GM12801 (cell line): ENCODE measurements around the gene CRKL.

Experiments
- CTCF ChIP-seq: IDR thresholded peaks from one replicate; pipeline ENCODE4 v1.5.1; 2011; ENCODE audit warnings: control low read depth; ENCODE audit not compliant: insufficient read length; ENCODE audit errors: extremely low read depth

The CRKL gene

GRCh38 chr22:20905415-20906386 is 11.5 kb upstream of the CRKL start:
- no peak for TF ChIP-seq CTCF

- no peak for TF ChIP-seq CTCF
These were observed 10.8 kb upstream of the CRKL start for GRCh38 chr22:20906387-20906767.

- TF ChIP-seq CTCF = no peak
These were observed 7.5 kb upstream of the CRKL start for GRCh38 chr22:20909543-20910303.

- no peak for TF ChIP-seq CTCF
These were observed 4.7 kb upstream of the CRKL start for GRCh38 chr22:20912494-20912893.

- TF ChIP-seq CTCF = no peak
These were observed 1.5 kb downstream of the CRKL start for GRCh38 chr22:20918663-20919218.

- no peak for TF ChIP-seq CTCF
These were observed 2.5 kb downstream of the CRKL start for GRCh38 chr22:20919718-20920117.

GRCh38 chr22:20920881-20921203 is 3.6 kb downstream of the CRKL start:
- TF ChIP-seq CTCF = no peak
